SH-SY5Y (cell line): Measurements from ENCODE around the gene CDH4.

ENCODE experiments used
- GATA2 ChIP-seq: IDR thresholded peaks from 2 replicates; pipeline ENCODE4 v1.6.1; 2011; ENCODE audit warnings: mild to moderate bottlenecking, low read depth, low read length
- GATA3 ChIP-seq: IDR thresholded peaks from 2 replicates; pipeline ENCODE4 v1.6.1; 2011; ENCODE audit warnings: low read depth, mild to moderate bottlenecking, low read length, moderate library complexity

- TF ChIP-seq GATA2: no peak
- TF ChIP-seq GATA3: no peak
Observed at GRCh38 chr20:61609461-61609860, 357.4 kb downstream of the CDH4 start.
